T-helper 1 cell treated with Interleukin-12 subunit alpha and Interleukin-12 subunit beta and Interleukin-4 antibody, amounts not matched to agents 30 μg/mL and 1 μg/mL, for 36 hours (primary cell): ENCODE results near the gene C9orf72.
A peak's percentile ranks its signal among the peaks of the same experiment; 100 is the strongest.
"Not testable (repeated sequence)": the region's sequence is repeated elsewhere in the genome, so short reads cannot be mapped to it uniquely, and the experiment has no call there.

Experiments used
- H3K27ac Mint-ChIP-seq: one replicate; pipeline ENCODE4 v1.8.0; 2021; ENCODE audit warnings: mild to moderate bottlenecking, mixed read lengths
- H3K27me3 Mint-ChIP-seq: one replicate; pipeline ENCODE4 v1.8.0; 2021; ENCODE audit warnings: low read depth, mixed read lengths
- H3K36me3 Mint-ChIP-seq: one replicate; pipeline ENCODE4 v1.8.0; 2021; ENCODE audit warnings: low read depth, mixed read lengths
- H3K4me1 Mint-ChIP-seq: one replicate; pipeline ENCODE4 v1.8.0; 2021; ENCODE audit warnings: low read depth, mixed read lengths
- H3K4me3 Mint-ChIP-seq: one replicate; pipeline ENCODE4 v1.8.0; 2021; ENCODE audit warnings: mild to moderate bottlenecking, moderate library complexity, mixed read lengths
- H3K9me3 Mint-ChIP-seq: one replicate; pipeline ENCODE4 v1.8.0; 2021; ENCODE audit warnings: mixed read lengths

The C9orf72 gene, protein sequence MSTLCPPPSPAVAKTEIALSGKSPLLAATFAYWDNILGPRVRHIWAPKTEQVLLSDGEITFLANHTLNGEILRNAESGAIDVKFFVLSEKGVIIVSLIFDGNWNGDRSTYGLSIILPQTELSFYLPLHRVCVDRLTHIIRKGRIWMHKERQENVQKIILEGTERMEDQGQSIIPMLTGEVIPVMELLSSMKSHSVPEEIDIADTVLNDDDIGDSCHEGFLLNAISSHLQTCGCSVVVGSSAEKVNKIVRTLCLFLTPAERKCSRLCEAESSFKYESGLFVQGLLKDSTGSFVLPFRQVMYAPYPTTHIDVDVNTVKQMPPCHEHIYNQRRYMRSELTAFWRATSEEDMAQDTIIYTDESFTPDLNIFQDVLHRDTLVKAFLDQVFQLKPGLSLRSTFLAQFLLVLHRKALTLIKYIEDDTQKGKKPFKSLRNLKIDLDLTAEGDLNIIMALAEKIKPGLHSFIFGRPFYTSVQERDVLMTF

DNA sequence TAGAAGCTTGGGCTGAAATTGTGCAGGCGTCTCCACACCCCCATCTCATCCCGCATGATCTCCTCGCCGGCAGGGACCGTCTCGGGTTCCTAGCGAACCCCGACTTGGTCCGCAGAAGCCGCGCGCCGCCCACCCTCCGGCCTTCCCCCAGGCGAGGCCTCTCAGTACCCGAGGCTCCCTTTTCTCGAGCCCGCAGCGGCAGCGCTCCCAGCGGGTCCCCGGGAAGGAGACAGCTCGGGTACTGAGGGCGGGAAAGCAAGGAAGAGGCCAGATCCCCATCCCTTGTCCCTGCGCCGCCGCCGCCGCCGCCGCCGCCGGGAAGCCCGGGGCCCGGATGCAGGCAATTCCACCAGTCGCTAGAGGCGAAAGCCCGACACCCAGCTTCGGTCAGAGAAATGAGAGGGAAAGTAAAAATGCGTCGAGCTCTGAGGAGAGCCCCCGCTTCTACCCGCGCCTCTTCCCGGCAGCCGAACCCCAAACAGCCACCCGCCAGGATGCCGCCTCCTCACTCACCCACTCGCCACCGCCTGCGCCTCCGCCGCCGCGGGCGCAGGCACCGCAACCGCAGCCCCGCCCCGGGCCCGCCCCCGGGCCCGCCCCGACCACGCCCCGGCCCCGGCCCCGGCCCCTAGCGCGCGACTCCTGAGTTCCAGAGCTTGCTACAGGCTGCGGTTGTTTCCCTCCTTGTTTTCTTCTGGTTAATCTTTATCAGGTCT lies at the start of gene C9orf72:
Gene C9orf72 (minus strand): TSS at position 564 of the 716 bp plus-strand sequence. CDS start 6,361 bp downstream, outside the sequence.
- Mint-ChIP-seq H3K4me3 (peak within 1 kb of the TSS; percentile 94), H3K36me3 (peaks cover 2% of the 10 kb centered on the region), H3K4me1 (peaks cover 16% of the 10 kb centered on the region), H3K9me3 (peaks cover 2% of the 10 kb centered on the region), H3K27me3 (peaks cover 5% of the 10 kb centered on the region), H3K27ac (peak within 1 kb of the TSS; percentile 99)

DNA sequence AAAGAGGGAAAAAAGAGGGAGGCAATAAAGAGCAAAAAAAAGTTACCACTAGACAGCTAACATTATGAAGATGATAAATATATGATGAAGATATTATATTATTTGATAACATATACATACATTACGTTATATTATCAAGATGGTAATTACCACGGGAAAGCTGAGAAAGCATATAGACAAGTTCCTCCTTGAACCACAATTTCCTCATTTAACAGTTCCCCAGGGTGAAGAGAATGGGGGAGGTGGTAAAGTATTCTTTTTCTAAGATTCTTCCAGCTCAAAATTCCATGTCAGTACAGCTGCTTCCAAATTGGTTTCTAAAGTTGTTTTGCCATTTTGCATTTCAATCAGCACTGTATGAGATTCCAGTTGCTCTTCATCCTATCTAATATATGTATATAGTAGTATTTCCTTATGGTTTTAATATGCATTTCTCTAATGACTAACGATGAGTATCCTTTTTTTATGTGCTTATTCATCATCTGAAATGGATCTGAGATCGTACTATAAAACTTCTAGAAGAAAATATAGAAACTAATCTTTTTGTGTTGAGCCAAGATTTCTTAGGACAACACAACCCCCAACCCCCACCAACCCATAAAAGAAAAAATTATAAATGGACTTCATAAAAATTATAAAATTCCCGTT lies 49.5 kb upstream of the C9orf72 start:
- no peaks in the 10 kb centered on the region for H3K4me1 Mint-ChIP-seq
- H3K27me3 Mint-ChIP-seq: peaks cover 7% of the 10 kb centered on the region
- H3K9me3 Mint-ChIP-seq: no peaks in the 10 kb centered on the region
- no peak overlapping the region for H3K4me3 Mint-ChIP-seq
- H3K27ac Mint-ChIP-seq: no peak overlapping the region
- H3K36me3 Mint-ChIP-seq: no peaks in the 10 kb centered on the region

DNA sequence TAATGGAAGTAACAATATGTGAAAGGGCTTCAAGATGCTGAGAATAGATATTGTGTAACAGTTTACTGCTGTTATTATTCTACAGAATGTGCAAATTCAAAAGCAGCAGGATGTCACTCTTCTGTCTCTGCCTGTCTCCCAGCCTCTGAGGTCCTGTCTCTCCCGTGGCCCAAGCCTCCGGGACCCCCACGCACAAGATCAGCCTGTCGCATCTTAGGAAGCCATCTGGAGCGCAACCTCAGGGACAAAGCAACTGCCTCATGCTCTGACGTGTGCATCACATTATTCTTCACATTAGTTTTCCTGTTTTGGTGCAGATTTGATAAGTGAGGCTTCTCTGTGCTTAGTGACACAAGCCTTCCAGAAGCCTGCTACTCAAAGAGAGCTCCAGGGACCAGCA lies 46.5 kb upstream of the C9orf72 start:
- Mint-ChIP-seq H3K4me1 (no peaks in the 10 kb centered on the region), H3K27ac (no peak overlapping the region), H3K27me3 (peaks cover 7% of the 10 kb centered on the region), H3K36me3 (no peaks in the 10 kb centered on the region), H3K4me3 (no peak overlapping the region), H3K9me3 (no peaks in the 10 kb centered on the region)

DNA sequence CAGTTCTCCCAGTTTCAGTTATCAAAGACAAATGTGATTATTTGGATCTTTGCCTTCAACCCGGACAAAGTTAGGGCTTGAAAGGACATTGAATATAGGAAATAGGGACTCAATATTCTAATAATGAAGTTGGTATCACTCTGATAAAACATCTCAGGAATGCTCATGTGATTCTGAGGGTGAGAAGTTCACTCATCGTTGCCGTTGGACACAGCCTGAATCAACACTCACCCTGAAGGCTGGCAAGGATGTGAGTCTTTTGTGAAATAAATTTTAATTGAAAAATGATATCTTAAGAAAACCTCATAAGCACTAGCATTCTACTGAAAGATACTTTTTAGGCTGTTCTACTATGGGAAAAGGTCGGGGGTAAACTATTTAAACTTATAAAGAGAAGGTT lies 44.8 kb upstream of the C9orf72 start:
- Mint-ChIP-seq H3K4me1 (no peaks in the 10 kb centered on the region), H3K27me3 (peaks cover 7% of the 10 kb centered on the region), H3K9me3 (no peaks in the 10 kb centered on the region), H3K4me3 (no peak overlapping the region), H3K36me3 (no peaks in the 10 kb centered on the region), H3K27ac (no peak overlapping the region)

DNA sequence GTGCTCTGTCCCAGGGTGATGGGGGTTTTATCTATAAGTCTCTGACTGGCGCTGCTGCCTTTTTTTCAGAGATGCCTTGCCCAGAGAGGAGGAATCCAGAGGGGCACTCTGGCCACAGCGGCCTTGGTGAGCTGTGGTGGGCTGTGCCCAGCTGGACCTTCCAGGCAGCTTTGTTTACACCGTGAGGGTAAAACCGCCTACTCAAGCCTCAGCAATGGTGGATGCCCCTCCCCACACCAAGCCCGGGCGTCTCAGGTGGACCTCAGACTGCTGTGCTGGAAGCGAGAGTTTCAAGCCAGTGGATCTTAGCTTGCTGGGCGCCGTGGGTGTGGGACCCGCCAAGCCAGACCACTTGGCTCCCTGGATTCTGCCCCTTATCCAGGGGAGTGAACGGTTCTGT lies 41.3 kb upstream of the C9orf72 start:
- Mint-ChIP-seq H3K27me3 (peaks cover 18% of the 10 kb centered on the region), H3K4me3 (no peak overlapping the region), H3K27ac (no peak overlapping the region), H3K4me1 (peaks cover 2% of the 10 kb centered on the region), H3K9me3 (no peaks in the 10 kb centered on the region), H3K36me3 (no peaks in the 10 kb centered on the region)

DNA sequence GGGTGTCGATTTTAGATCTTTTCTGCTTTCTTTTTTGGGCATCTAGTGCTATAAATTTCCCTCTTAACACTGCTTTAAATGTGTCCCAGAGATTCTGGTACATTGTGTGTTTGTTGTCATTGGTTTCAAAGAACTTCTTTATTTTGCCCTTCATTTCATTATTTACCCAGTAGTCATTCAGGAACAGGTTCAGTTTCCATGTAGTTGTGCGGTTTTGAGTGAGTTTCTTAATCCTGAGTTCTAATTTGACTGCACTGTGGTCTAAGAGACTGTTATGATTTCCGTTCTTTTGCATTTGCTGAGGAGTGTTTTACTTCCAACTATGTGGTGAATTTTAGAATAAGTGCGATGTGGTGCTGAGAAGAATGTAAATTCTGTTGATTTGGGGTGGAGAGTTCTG lies 38.8 kb upstream of the C9orf72 start:
- not testable (repeated sequence) for H3K9me3 Mint-ChIP-seq, H3K4me1 Mint-ChIP-seq, H3K27ac Mint-ChIP-seq, H3K4me3 Mint-ChIP-seq, H3K36me3 Mint-ChIP-seq
- H3K27me3 Mint-ChIP-seq: peaks cover 16% of the 10 kb centered on the region

DNA sequence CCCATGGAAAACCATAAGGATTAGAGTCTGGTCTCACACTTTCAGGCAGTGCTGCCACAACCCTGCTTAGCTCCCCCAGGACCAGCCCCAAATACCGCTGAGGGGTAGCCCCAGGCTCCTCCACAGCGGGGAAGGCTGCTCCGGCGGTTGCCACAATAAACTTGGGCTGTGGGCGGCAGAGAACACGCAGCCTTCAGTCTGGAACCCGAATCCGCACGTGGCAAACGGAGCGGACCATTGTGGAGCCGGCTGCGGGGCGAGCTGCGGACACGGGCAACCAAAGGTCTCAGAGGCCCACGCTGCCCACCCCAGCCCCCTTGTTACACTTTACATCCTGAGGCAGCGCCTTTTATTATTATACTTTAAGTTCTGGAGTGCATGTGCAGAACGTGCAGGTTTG lies 37.3 kb upstream of the C9orf72 start:
- Mint-ChIP-seq H3K36me3 (no peaks in the 10 kb centered on the region), H3K4me1 (peaks cover 2% of the 10 kb centered on the region), H3K27ac (no peak overlapping the region), H3K4me3 (no peak overlapping the region), H3K27me3 (peaks cover 16% of the 10 kb centered on the region), H3K9me3 (no peaks in the 10 kb centered on the region)

DNA sequence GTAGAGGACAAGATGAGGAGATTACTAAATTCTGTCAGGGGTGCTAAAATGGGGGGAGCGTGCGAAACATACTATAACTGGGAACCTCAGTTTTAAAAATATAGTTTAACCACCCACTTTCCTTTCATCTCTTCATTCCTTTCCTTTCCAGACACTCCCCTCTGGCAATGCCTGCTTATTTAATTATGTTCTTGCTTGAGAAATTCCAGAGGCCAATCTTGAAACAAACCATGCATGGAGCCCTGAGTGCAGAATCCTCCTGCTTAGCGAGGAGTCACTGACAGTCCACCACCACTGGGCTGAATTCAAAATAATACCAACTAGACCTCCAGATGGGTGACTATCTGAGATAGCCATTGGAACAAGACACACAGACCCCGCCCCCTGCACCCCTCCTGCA lies 29.7 kb upstream of the C9orf72 start:
- Mint-ChIP-seq H3K4me3 (no peak overlapping the region), H3K36me3 (no peaks in the 10 kb centered on the region), H3K4me1 (no peaks in the 10 kb centered on the region), H3K27me3 (no peaks in the 10 kb centered on the region), H3K9me3 (no peaks in the 10 kb centered on the region), H3K27ac (no peak overlapping the region)

DNA sequence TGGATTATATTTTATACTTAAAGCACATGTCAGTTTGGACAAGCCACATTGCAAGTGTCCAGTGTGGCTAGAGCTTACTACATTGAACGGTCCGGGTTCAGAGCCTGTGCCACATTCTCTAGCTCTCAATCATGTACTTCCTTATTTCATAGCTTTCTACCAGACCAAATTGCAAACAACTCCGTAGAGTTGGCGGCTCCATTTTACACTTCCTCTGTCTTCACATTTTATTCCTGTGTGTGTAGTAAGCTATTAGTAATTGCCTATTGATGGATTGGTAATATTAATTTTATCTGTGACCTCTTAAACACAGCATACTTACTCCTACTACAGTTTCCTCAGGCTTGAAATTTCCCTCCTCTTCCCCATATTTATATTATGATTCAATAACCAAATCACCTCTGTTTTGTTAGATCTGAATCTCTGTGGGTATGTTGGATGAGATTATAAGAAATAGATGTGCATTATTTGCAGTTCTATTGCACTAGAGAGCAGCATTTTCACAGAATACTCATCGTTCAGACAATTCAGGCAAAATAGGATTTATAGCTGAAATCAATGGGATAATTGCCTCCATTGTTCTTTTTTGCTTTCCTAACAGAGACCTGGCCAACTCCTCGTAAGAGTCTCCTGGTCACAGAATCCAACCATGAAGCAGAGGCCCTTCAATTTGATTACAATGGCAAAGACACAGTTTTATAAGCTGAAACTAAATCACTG lies 29.0 kb upstream of the C9orf72 start:
- H3K9me3 Mint-ChIP-seq: no peaks in the 10 kb centered on the region
- H3K4me1 Mint-ChIP-seq: no peaks in the 10 kb centered on the region
- no peak overlapping the region for H3K27ac Mint-ChIP-seq
- H3K27me3 Mint-ChIP-seq: no peaks in the 10 kb centered on the region
- H3K36me3 Mint-ChIP-seq: no peaks in the 10 kb centered on the region
- no peak overlapping the region for H3K4me3 Mint-ChIP-seq

DNA sequence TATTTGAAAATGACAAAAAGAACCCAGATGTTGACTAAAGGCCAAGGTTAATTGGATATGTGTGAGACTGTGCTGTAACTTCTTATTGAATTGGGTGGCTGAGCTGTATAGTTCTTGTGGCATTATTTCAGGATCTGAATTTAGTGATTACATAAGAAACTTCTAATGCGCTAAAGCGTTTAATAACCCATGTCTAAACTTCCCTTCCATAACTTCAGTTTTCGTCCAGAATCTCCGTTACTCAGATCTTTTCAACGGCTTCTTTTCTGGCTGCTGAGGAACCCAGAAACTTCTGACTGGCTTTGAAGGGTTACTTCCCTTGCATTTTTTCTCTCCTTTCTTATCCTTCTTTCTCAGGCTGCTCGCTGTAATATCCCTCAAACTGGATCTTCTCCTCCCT lies 28.1 kb upstream of the C9orf72 start:
- Mint-ChIP-seq H3K9me3 (no peaks in the 10 kb centered on the region), H3K4me1 (no peaks in the 10 kb centered on the region), H3K36me3 (no peaks in the 10 kb centered on the region), H3K4me3 (no peak overlapping the region), H3K27ac (no peak overlapping the region), H3K27me3 (no peaks in the 10 kb centered on the region)

DNA sequence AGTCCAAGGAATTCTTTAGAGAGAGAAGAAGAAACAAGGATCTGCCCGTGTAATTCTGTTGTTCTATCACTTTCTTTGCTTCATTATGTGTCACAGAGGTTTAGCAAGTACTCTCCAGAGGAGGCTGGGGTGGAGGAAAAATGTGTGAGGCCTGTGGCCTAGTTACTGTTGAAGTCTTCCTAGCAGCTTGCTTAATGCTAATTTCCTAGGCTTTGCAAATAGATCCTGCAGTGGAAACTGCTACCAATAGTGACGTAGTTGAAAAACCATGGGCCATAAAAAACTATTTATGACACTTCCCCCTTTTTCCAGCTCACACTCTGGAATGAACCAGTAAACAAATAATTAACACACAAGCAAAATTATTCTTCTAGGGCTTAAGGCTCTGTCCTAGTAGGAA lies 27.0 kb upstream of the C9orf72 start:
- Mint-ChIP-seq H3K9me3 (no peaks in the 10 kb centered on the region), H3K27me3 (no peaks in the 10 kb centered on the region), H3K4me1 (no peaks in the 10 kb centered on the region), H3K27ac (no peak overlapping the region), H3K36me3 (no peaks in the 10 kb centered on the region), H3K4me3 (no peak overlapping the region)

DNA sequence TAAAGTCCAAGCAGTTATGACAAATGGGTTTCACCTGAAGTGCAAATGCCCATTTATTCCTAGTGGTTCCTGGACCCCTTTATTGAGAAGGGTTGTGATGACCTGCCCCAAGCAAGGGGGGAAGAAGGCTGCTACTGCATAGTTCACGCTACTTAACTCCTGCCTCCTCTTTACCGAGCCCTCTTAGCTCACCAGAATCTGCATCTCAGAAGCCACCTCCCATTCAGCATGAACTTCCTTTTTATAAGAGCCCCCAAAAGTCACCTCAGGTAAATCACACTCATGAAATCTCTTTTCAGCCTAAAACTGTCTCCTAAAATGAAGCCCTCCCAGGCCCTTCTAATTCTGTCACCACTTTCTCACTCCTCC lies 26.6 kb upstream of the C9orf72 start:
- H3K27me3 Mint-ChIP-seq: no peaks in the 10 kb centered on the region
- H3K36me3 Mint-ChIP-seq: no peaks in the 10 kb centered on the region
- H3K4me3 Mint-ChIP-seq: no peak overlapping the region
- H3K9me3 Mint-ChIP-seq: no peaks in the 10 kb centered on the region
- H3K27ac Mint-ChIP-seq: no peak overlapping the region
- H3K4me1 Mint-ChIP-seq: no peaks in the 10 kb centered on the region

DNA sequence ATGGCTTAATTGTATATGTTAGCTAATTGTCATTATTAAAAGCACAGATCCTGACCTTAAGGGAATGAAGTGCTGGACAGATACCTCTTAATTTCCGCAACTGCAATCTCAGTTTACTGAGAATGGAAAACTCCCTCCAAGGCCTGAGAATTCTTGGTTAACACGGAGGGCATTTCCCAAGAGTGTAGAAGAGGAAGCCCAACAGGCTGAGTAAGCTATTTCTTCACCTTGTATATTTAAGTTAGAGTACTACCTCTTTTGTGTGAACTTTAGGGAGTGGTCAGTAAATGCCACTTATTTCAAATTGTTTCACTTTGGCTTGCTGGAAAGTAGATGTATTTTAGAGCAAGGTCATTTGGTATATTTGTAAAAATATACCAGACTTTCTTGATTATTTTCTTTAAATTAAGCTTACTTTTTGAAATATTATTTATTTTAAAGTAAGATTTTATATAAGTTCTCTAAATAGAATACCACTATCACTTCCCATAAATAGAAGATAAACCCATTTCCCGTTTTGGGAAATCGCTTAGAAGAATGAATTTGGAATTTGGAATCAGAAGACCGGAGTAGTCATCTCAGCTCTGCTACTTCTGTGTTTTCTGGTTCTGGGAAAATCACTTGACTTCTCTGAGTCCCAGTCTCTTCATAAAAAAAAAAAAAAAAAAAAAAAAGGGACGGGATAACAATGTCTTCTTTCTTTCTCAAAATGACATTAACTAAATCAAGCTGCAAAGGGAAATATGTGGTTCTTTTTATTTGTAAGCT lies 26.0 kb upstream of the C9orf72 start:
- Mint-ChIP-seq H3K4me3 (no peak overlapping the region), H3K27ac (no peak overlapping the region), H3K27me3 (no peaks in the 10 kb centered on the region), H3K4me1 (no peaks in the 10 kb centered on the region), H3K36me3 (no peaks in the 10 kb centered on the region), H3K9me3 (no peaks in the 10 kb centered on the region)

DNA sequence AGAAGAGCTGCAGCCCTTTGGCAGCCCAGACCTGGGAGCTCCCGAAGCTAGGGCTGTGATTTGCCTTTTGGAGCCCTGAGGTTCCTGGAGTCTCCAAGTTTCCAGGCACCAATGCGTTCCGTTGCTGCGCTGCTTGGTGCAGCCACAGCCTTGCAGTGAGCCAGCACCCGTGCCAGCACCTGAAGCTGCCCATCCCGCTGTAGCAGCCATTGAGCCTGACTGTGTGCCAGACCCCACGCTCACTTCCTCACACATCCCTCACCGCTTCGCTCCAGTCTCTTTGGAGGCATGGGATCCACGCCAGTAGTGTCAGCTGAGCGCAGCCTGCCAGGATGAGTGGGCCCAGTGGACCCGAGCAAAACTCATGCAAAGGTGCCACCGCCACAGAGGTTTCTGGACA lies 22.5 kb upstream of the C9orf72 start:
- Mint-ChIP-seq H3K9me3 (no peaks in the 10 kb centered on the region), H3K4me3 (no peak overlapping the region), H3K4me1 (no peaks in the 10 kb centered on the region), H3K36me3 (no peaks in the 10 kb centered on the region), H3K27ac (no peak overlapping the region), H3K27me3 (peaks cover 13% of the 10 kb centered on the region)
